DND-41 (cell line): ENCODE data around the gene CREBBP.

Experiments used
- EZH2 ChIP-seq: IDR thresholded peaks from 3 replicates; pipeline ENCODE4 v1.6.1; 2012; ENCODE audit warnings: borderline replicate concordance, low read depth, mild to moderate bottlenecking, moderate library complexity, low read length, inconsistent platforms; ENCODE audit not compliant: severe bottlenecking
- TF ChIP-seq, protein P1 (sequence below): IDR thresholded peaks from 2 replicates; pipeline ENCODE4 v1.5.1; 2012; ENCODE audit warnings: borderline replicate concordance, low read length, moderate library complexity, mild to moderate bottlenecking; ENCODE audit not compliant: poor library complexity, severe bottlenecking; ENCODE audit errors: extremely low read depth

DNA sequence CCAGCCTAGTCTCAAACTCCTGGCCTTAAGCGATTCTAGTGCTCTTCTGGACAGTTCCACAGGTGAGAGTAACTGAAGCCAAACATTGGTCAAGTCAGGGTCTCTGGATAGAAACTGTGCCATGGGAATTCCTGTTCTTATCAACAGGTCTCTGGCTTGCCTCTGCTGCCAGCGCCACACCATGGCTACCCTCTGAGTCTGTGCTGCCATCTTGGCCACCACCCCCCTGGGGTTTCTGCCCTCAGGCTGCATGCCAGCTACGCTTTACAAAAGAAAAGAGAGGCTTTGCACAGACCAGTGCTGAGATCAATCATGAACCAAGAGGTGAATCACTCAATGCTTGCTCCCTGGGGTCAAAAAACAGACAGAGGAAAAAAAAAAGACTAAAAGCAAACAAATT, 24.4 kb upstream of the CREBBP start:
- TF ChIP-seq, protein P1, sequence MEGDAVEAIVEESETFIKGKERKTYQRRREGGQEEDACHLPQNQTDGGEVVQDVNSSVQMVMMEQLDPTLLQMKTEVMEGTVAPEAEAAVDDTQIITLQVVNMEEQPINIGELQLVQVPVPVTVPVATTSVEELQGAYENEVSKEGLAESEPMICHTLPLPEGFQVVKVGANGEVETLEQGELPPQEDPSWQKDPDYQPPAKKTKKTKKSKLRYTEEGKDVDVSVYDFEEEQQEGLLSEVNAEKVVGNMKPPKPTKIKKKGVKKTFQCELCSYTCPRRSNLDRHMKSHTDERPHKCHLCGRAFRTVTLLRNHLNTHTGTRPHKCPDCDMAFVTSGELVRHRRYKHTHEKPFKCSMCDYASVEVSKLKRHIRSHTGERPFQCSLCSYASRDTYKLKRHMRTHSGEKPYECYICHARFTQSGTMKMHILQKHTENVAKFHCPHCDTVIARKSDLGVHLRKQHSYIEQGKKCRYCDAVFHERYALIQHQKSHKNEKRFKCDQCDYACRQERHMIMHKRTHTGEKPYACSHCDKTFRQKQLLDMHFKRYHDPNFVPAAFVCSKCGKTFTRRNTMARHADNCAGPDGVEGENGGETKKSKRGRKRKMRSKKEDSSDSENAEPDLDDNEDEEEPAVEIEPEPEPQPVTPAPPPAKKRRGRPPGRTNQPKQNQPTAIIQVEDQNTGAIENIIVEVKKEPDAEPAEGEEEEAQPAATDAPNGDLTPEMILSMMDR = no peak
- TF ChIP-seq EZH2 = no peak
